Astrocyte of the spinal cord (primary cell): ENCODE results near the gene CYP19A1.

Experiments used
- DNase-seq: peaks from one replicate; pipeline ENCODE4 v3.0.0; 2011; ENCODE audit warnings: low read depth, low spot score
- H3K4me3 ChIP-seq: 2 replicates; pipeline ENCODE4 v1.5.1; 2011; ENCODE audit warnings: low read depth, mild to moderate bottlenecking, low read length, moderate library complexity
- in situ Hi-C: cut with HindIII; loops from 2 replicates; pipeline ENCODE4 v1.10.0; 2017; ENCODE audit warnings: low sequenced_read_pairs
- TF ChIP-seq, protein P1 (sequence below): IDR thresholded peaks from 2 replicates; pipeline ENCODE4 v1.5.1; 2012; ENCODE audit warnings: low read depth, mild to moderate bottlenecking, low read length, inconsistent platforms

CYP19A1 gene

DNA sequence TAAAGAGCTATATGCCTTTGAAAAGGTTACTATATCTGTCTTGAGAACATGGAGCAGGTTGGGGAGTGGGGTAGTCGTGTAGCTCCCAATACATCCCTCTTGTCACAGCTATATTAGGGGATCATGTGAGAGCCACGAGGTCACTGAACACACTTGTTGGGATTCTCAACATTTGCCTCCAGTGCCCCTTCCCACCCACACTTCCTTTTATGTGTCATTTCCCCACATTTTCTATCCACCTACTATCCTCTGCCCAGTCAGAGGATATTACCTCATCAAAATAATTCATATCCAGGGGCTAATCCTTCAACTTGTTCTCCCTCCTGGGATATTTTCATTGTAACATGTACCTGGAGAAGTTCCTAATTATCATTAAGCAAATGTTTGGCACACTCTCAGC is 85.0 kb downstream of the CYP19A1 start:
- TF ChIP-seq, protein P1, sequence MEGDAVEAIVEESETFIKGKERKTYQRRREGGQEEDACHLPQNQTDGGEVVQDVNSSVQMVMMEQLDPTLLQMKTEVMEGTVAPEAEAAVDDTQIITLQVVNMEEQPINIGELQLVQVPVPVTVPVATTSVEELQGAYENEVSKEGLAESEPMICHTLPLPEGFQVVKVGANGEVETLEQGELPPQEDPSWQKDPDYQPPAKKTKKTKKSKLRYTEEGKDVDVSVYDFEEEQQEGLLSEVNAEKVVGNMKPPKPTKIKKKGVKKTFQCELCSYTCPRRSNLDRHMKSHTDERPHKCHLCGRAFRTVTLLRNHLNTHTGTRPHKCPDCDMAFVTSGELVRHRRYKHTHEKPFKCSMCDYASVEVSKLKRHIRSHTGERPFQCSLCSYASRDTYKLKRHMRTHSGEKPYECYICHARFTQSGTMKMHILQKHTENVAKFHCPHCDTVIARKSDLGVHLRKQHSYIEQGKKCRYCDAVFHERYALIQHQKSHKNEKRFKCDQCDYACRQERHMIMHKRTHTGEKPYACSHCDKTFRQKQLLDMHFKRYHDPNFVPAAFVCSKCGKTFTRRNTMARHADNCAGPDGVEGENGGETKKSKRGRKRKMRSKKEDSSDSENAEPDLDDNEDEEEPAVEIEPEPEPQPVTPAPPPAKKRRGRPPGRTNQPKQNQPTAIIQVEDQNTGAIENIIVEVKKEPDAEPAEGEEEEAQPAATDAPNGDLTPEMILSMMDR, result no peak
- in situ Hi-C loops, result no loop called here

DNA sequence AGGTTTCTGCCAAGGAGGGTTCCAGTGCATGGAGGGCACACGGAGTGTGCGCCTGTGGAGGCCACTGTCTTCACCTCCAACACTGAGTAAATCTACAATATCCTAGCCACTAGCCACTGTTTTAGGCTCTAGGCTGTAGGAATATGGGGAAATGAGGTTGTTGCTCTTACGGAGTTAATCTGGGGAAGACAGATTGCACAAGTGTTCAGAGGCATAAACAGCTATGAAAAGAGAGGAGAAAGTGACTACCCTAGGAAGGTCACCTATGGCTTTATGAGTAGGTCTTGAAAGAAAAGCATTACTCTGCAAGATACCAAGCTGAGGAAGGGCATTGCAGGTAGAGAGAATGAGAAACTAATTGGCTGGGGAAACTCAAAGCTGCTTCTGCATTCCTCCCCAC is 85.7 kb downstream of the CYP19A1 start:
- DNase-seq, result no peak
- TF ChIP-seq, protein P1, result no peak
- in situ Hi-C loops, result no loop called here
- H3K4me3 ChIP-seq, result no peak overlapping the region

More for the DNA sequence above, 85.0 kb downstream of the CYP19A1 start:
- no peak overlapping the region for H3K4me3 ChIP-seq
- no peak for DNase-seq

DNA sequence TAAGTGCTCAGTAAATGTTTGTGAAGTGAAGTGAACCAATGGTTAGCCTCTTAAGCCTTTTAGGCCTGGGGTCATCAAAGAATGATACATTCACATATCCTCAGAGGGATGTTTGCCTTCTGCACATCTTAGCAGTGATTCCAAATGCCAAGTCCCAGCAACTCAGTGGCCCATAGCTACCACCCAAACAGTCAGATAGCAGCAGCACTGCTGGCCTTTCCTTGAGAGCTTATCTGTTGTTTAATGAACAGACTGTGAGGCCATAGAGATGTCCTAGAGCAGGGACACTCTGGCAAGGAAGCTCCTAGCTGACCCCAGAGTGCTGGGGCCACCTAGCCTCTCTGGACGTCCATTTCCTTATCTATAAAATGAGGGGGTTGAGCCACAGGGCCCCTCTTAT is 86.8 kb downstream of the CYP19A1 start:
- TF ChIP-seq, protein P1, result no peak
- H3K4me3 ChIP-seq, result no peak overlapping the region
- DNase-seq, result no peak
- in situ Hi-C loops, result no loop called here

DNA sequence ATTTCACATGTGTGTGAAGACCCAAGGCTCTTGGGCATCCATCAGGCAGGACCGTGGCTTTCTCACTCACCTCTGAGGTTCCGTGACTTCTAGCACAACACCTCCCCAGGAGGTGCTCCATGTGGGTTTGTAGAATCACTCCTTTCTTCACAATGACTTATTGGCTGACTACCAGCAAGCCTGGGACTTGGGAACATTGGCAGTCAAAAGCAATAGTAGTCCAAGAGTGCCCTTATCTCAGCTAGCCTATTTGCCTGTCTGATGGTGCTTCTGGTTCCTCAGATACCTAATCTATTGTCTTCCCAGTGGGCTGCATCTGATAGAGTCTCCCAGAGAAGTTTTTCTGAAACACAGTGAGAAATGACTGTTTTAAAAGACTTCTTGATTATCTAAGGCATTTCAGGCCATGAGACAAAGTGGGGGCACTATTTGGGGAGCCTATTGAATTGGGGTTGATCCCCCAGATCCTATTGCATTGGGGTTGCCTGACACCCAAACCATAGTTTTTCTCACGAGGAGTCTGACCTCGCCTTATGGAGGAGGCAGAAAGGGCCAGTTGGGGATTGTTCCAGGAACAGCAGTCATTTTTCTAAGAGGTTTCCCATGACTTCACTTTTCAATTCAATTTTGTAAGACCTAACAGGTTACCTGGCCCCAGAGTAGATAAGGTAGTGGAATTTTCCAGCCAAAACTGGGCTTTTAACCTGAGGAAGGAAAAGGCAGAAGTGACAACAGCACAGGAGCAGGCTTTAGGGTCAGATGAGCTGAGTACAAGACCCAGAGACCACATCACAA is 88.0 kb downstream of the CYP19A1 start:
- in situ Hi-C loops, result no loop called here
- H3K4me3 ChIP-seq, result no peak overlapping the region
- DNase-seq, result no peak
- TF ChIP-seq, protein P1, result no peak

DNA sequence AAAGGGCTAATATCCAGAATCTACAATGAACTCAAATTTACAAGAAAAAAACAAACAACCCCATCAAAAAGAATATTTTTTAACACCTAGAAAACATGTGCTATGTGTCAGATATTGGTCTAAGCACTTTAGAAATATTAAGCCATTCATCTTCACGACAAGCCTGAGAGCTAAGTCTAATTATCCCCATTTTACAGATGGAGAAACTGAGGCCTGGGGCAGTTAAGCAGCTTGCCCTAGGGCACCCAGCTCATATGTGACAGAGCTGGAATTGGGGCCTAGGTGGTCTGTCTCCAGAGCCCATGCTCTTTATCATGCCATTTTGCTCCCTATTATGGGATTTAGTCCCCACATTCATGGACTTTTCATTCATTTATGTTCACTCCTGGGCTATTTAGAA is 92.8 kb downstream of the CYP19A1 start:
- no peak overlapping the region for H3K4me3 ChIP-seq
- no peak for DNase-seq
- TF ChIP-seq, protein P1, result no peak
- in situ Hi-C loops, result no loop called here

DNA sequence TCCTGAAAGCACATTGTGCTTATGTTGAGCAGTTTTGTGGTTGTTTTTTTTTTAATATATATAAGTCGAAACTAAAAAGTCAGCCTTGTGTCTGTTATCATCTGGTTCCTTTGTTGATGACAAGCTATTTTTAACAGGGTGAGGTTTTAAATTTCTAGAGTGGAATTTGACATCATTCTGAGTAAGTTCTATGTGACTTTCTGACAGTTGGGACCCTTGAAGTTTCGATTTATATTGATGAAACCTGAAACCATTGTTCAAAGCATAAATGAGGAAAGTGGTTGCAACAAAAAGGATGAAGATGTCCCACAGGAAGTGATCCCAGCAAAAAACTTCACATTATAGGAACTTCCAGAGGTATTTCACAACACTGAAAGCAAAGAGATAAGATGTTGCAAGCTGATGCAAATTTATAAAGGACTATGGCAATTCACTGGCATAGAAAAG is 94.0 kb downstream of the CYP19A1 start:
- DNase-seq, result no peak
- in situ Hi-C loops, result no loop called here
- no peak overlapping the region for H3K4me3 ChIP-seq
- TF ChIP-seq, protein P1, result no peak
